Gastroesophageal sphincter (tissue), 3 donors: ENCODE measurements around the gene CPT1A.

ENCODE experiments used
- POLR2AphosphoS5 ChIP-seq: sonication (generic); formaldehyde crosslinking; IDR thresholded peaks from one replicate; pipeline ENCODE4 v1.6.1; 2017; ENCODE audit warnings: antibody characterized with exemption
- TF ChIP-seq, protein P1 (sequence below), 4 experiments: fragments of 200-600 bp in 2 of 4; fragments of 450-650 bp in 2 of 4; sonication (generic) in 1 of 4; IDR thresholded peaks; one replicate each; pipeline ENCODE4 v1.5.1; 2017 to 2019; ENCODE audit warnings: antibody characterized with exemption in 4 of 4, mild to moderate bottlenecking in 2 of 4, moderate library complexity in 2 of 4

DNA sequence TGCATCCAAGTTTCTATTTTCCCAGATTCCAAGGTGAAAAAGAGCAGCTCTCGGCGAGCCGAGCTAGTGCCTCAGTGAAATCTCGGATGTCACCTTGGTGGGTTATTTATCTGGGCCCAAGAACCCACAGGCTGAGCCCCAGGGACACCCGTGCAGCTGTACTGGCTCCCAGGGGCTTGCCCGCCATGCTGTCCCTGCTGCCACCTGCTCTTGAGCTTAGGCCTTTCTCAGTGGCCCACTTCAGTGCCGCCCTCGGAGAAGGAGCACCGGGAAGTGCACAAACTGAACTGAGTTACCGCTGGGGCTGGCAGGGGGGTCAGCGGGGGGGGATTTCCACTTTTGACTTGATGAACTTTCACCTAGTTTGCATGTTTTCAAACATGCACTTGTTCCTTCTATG is 27.9 kb downstream of the CPT1A start:
- TF ChIP-seq, protein P1, sequence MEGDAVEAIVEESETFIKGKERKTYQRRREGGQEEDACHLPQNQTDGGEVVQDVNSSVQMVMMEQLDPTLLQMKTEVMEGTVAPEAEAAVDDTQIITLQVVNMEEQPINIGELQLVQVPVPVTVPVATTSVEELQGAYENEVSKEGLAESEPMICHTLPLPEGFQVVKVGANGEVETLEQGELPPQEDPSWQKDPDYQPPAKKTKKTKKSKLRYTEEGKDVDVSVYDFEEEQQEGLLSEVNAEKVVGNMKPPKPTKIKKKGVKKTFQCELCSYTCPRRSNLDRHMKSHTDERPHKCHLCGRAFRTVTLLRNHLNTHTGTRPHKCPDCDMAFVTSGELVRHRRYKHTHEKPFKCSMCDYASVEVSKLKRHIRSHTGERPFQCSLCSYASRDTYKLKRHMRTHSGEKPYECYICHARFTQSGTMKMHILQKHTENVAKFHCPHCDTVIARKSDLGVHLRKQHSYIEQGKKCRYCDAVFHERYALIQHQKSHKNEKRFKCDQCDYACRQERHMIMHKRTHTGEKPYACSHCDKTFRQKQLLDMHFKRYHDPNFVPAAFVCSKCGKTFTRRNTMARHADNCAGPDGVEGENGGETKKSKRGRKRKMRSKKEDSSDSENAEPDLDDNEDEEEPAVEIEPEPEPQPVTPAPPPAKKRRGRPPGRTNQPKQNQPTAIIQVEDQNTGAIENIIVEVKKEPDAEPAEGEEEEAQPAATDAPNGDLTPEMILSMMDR (IDR thresholded peaks at IDR 0.05): no peak
- no peak for TF ChIP-seq POLR2AphosphoS5
